Muscle of leg (tissue), 9 donors: ENCODE measurements around the gene PRR36. TPM values are rescaled to one million over a fixed set of nuclear protein-coding genes. Genes with fewer than 3 reads are reported as not detected.

ENCODE experiments used
- polyA plus RNA-seq, 8 donors: library from polyadenylated mRNA; unstranded; fragments of 120-200 nt; gene quantifications; one replicate each; pipeline versions ENCODE4 v1.2.1 to v1.2.3, GENCODE V29; 2013; ENCODE audit warnings: inconsistent platforms in 1 of 8, low replicate concordance in 1 of 8; ENCODE audit not compliant: insufficient read length in 8 of 8, insufficient read depth in 1 of 8
- total RNA-seq: library from RNA; stranded (reverse); fragments of 120-200 nt; gene quantifications from one replicate; pipeline ENCODE4 v1.2.4, GENCODE V29; 2013

The PRR36 gene
- total and polyA plus RNA-seq, 9 donors, result 0.09 to 0.96 (median 0.34) TPM

Other genes starting within 250 kb of the PRR36 start
- gene XAB2, start 244.8 kb downstream of the PRR36 start, total RNA-seq, result 23.1 TPM
- gene XAB2, start 244.8 kb downstream of the PRR36 start, polyA plus RNA-seq, result 10 to 100 TPM; 23.0 to 34.6 (median 28.0) TPM
- 88.4 TPM for gene PET100, start 244.6 kb downstream of the PRR36 start, total RNA-seq
- 10 to 100 TPM; 63.6 to 80.0 (median 78.4) TPM for gene PET100, start 244.6 kb downstream of the PRR36 start, polyA plus RNA-seq
- gene PCP2, start 240.7 kb downstream of the PRR36 start, total RNA-seq, result not detected
- gene PCP2, start 240.7 kb downstream of the PRR36 start, polyA plus RNA-seq, result under 1 TPM in 1 of 8 donors, not detected in 7; 0.32 TPM
- gene STXBP2, start 237.3 kb downstream of the PRR36 start, total RNA-seq, result 1.6 TPM
- 10 to 100 TPM in 1 of 8 donors, 1 to 10 TPM in 7; 3.2 to 12.4 (median 6.0) TPM for gene STXBP2, start 237.3 kb downstream of the PRR36 start, polyA plus RNA-seq
- 2.0 TPM for gene RETN, start 205.3 kb downstream of the PRR36 start, total RNA-seq
- gene RETN, start 205.3 kb downstream of the PRR36 start, polyA plus RNA-seq, result 1 to 10 TPM; 2.4 to 4.5 (median 2.7) TPM
- gene MCEMP1, start 197.3 kb downstream of the PRR36 start, total RNA-seq, result not detected
- under 1 TPM; 0.11 to 0.49 (median 0.26) TPM for gene MCEMP1, start 197.3 kb downstream of the PRR36 start, polyA plus RNA-seq
- gene TRAPPC5, start 193.6 kb downstream of the PRR36 start, total RNA-seq, result 88.8 TPM
- gene TRAPPC5, start 193.6 kb downstream of the PRR36 start, polyA plus RNA-seq, result 10 to 100 TPM; 29.4 to 48.8 (median 41.1) TPM
- gene FCER2, start 172.3 kb downstream of the PRR36 start, total RNA-seq, result 0.44 TPM
- gene FCER2, start 172.3 kb downstream of the PRR36 start, polyA plus RNA-seq, result 1 to 10 TPM in 1 of 8 donors, under 1 TPM in 7; 0.16 to 1.0 (median 0.34) TPM
- 0.13 TPM for gene CLEC4G, start 142.3 kb downstream of the PRR36 start, total RNA-seq
- under 1 TPM in 4 of 8 donors, not detected in 4; 0.08 to 0.16 (median 0.12) TPM for gene CLEC4G, start 142.3 kb downstream of the PRR36 start, polyA plus RNA-seq
- gene CD209, start 126.9 kb downstream of the PRR36 start, total RNA-seq, result 3.8 TPM
- 1 to 10 TPM; 2.0 to 5.2 (median 2.9) TPM for gene CD209, start 126.9 kb downstream of the PRR36 start, polyA plus RNA-seq
- gene CLEC4M, start 111.1 kb downstream of the PRR36 start, total RNA-seq, result not detected
- under 1 TPM in 1 of 8 donors, not detected in 7; 0.12 TPM for gene CLEC4M, start 111.1 kb downstream of the PRR36 start, polyA plus RNA-seq
- gene EVI5L, start 44.2 kb downstream of the PRR36 start, total RNA-seq, result 8.7 TPM
- gene EVI5L, start 44.2 kb downstream of the PRR36 start, polyA plus RNA-seq, result 10 to 100 TPM; 12.1 to 20.0 (median 15.7) TPM
- gene LRRC8E, start 14.1 kb upstream of the PRR36 start, total RNA-seq, result 0.13 TPM
- under 1 TPM in 7 of 8 donors, not detected in 1; 0.18 to 0.82 (median 0.31) TPM for gene LRRC8E, start 14.1 kb upstream of the PRR36 start, polyA plus RNA-seq
- gene MAP2K7, start 29.5 kb upstream of the PRR36 start, total RNA-seq, result 8.0 TPM
- gene MAP2K7, start 29.5 kb upstream of the PRR36 start, polyA plus RNA-seq, result 10 to 100 TPM; 19.8 to 26.9 (median 23.3) TPM
- gene TGFBR3L, start 40.4 kb upstream of the PRR36 start, total RNA-seq, result 0.31 TPM
- under 1 TPM in 7 of 8 donors, not detected in 1; 0.09 to 0.73 (median 0.49) TPM for gene TGFBR3L, start 40.4 kb upstream of the PRR36 start, polyA plus RNA-seq
- 10.6 TPM for gene SNAPC2, start 45.9 kb upstream of the PRR36 start, total RNA-seq
- gene SNAPC2, start 45.9 kb upstream of the PRR36 start, polyA plus RNA-seq, result 10 to 100 TPM; 17.2 to 22.1 (median 20.1) TPM
- gene CTXN1, start 51.7 kb upstream of the PRR36 start, total RNA-seq, result 0.58 TPM
- gene CTXN1, start 51.7 kb upstream of the PRR36 start, polyA plus RNA-seq, result 1 to 10 TPM; 1.7 to 5.3 (median 2.8) TPM
- gene TIMM44, start 69.3 kb upstream of the PRR36 start, total RNA-seq, result 40.5 TPM
- gene TIMM44, start 69.3 kb upstream of the PRR36 start, polyA plus RNA-seq, result 10 to 100 TPM; 44.6 to 66.3 (median 57.4) TPM
- gene ELAVL1, start 131.3 kb upstream of the PRR36 start, total RNA-seq, result 36.7 TPM
- 10 to 100 TPM; 44.9 to 67.4 (median 57.2) TPM for gene ELAVL1, start 131.3 kb upstream of the PRR36 start, polyA plus RNA-seq
- gene CCL25, start 178.4 kb upstream of the PRR36 start, total RNA-seq, result not detected
- gene CCL25, start 178.4 kb upstream of the PRR36 start, polyA plus RNA-seq, result 10 to 100 TPM in 1 of 8 donors, 1 to 10 TPM in 1, under 1 TPM in 3, not detected in 3; 0.18 to 45.5 (median 0.36) TPM